ENCODE results near the gene ALDH1A3. TPM values are rescaled to one million over a fixed set of nuclear protein-coding genes. Genes with fewer than 3 reads are reported as not detected.

Gene ALDH1A3
- total RNA-seq, 1 donor from 2014 or later, result not detected

DNA sequence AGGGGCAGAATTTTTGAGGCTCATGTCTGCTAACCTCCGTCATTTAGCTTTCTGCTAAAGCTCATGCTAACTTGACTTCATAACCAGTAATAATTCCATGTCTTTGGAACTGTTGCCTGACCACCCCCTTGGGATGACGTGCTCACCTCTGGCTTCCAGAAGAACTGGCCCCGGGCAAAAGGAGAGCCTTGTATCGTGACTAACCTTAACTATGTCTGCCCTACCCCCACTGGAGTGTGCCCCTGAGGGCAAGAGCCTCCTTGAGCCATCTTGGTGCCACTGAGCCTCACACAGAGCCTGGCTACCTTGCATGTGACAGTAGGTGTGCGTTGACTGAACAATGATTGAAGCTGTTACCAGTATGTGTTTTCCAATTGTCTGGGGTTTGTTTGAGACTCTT lies 44.3 kb downstream of the ALDH1A3 start:
- intact Hi-C loops (cut with micrococcal nuclease), result loop anchor here (5.0 to 10.0 kb wide), 3 partner anchors 33 to 1419 kb away; no protein-coding TSS in a partner anchor
- Mint-ChIP-seq H3K9me3 (no peaks in the 10 kb centered on the region), H3K27me3 (no peaks in the 10 kb centered on the region), H3K4me1 (peaks cover 71% of the 10 kb centered on the region), H3K36me3 (ENCODE audit: low read depth) (peaks cover 28% of the 10 kb centered on the region), H3K4me3 (no peak overlapping the region), H3K27ac (peak overlapping the region; percentile 97)
- no peak for DNase-seq
- ChIA-PET POLR2A (no interaction called here), CTCF (interaction anchor here (0.9 to 15.6 kb wide), 2 partner anchors 9 to 81 kb away, joined by 3 to 543 read pairs; no protein-coding TSS in a partner anchor)
- TF ChIP-seq, protein P1, sequence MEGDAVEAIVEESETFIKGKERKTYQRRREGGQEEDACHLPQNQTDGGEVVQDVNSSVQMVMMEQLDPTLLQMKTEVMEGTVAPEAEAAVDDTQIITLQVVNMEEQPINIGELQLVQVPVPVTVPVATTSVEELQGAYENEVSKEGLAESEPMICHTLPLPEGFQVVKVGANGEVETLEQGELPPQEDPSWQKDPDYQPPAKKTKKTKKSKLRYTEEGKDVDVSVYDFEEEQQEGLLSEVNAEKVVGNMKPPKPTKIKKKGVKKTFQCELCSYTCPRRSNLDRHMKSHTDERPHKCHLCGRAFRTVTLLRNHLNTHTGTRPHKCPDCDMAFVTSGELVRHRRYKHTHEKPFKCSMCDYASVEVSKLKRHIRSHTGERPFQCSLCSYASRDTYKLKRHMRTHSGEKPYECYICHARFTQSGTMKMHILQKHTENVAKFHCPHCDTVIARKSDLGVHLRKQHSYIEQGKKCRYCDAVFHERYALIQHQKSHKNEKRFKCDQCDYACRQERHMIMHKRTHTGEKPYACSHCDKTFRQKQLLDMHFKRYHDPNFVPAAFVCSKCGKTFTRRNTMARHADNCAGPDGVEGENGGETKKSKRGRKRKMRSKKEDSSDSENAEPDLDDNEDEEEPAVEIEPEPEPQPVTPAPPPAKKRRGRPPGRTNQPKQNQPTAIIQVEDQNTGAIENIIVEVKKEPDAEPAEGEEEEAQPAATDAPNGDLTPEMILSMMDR (IDR thresholded peaks at IDR 0.05), result no peak
- ATAC-seq (ENCODE audit: low read depth), result no peak

DNA sequence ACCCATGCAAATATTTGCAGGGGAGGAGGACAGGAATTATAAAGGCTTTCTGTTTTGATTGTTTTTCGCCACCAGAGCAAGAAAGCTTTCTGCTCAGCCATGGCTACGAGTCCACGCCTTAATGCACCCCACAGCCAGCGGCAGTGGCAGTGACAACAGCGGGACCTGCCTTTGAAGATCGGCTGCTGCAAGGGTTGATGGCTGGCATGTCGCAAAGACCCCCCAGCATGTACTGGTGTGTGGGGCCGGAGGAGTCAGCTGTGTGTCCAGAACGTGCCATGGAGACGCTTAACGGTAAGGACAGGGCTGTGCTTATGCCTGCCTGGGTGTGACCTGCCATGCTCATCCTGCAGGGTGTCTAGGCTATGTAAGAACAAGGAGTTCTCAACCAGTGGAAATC lies 44.8 kb downstream of the ALDH1A3 start:
- ATAC-seq (ENCODE audit: low read depth), result no peak
- Mint-ChIP-seq H3K27me3 (no peaks in the 10 kb centered on the region), H3K9me3 (no peaks in the 10 kb centered on the region), H3K36me3 (ENCODE audit: low read depth) (peaks cover 33% of the 10 kb centered on the region), H3K27ac (peak overlapping the region; percentile 31), H3K4me3 (no peak overlapping the region), H3K4me1 (peaks cover 76% of the 10 kb centered on the region)
- intact Hi-C loops (cut with micrococcal nuclease), result loop anchor here (5.0 to 10.0 kb wide), 3 partner anchors 33 to 1420 kb away; no protein-coding TSS in a partner anchor
- CTCF ChIA-PET, result interaction anchor here (0.9 to 15.6 kb wide), 2 partner anchors 9 to 81 kb away, joined by 3 to 543 read pairs; no protein-coding TSS in a partner anchor
- DNase-seq, result no peak
- POLR2A ChIA-PET, result no interaction called here
- TF ChIP-seq, protein P1 (IDR thresholded peaks at IDR 0.05), result no peak

DNA sequence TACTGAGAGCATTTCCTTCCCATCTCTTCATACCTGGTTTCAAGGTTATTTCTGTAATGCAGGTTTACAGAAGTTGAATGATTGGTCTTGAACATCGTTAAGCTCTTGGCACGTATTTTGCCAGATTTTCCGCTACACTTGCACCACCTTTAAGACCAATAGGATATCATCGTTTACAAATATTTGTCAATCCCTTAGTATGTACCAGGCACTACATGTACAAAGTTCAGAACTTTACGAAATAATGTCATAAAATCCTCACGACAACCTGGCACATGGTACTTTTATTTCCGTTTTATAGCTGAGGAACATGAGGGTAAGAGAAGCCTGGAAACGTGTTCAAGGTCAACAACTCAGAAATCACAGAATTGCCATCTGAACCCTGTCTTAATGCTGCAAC lies 45.8 kb downstream of the ALDH1A3 start:
- peaks cover 77% of the 10 kb centered on the region for H3K4me1 Mint-ChIP-seq
- intact Hi-C loops (cut with micrococcal nuclease), result loop anchor here (10.0 kb wide), 2 partner anchors 209 to 1421 kb away; no protein-coding TSS in a partner anchor
- H3K27ac Mint-ChIP-seq, result peak overlapping the region; percentile 35
- ATAC-seq (ENCODE audit: low read depth) (no peak), DNase-seq (no peak)
- H3K27me3 Mint-ChIP-seq, result no peaks in the 10 kb centered on the region
- peaks cover 35% of the 10 kb centered on the region for H3K36me3 Mint-ChIP-seq (ENCODE audit: low read depth)
- POLR2A ChIA-PET, result interaction anchor here (1.0 kb wide), 1 partner anchor 322 kb away, joined by 3 read pairs; no protein-coding TSS in a partner anchor
- no peak overlapping the region for H3K4me3 Mint-ChIP-seq
- TF ChIP-seq, protein P1 (IDR thresholded peaks at IDR 0.05), result no peak
- H3K9me3 Mint-ChIP-seq, result no peaks in the 10 kb centered on the region
- CTCF ChIA-PET, result no interaction called here

- Mint-ChIP-seq H3K27ac (no peak overlapping the region), H3K4me3 (no peak overlapping the region), H3K27me3 (no peaks in the 10 kb centered on the region), H3K4me1 (peaks cover 75% of the 10 kb centered on the region), H3K36me3 (ENCODE audit: low read depth) (peaks cover 39% of the 10 kb centered on the region), H3K9me3 (no peaks in the 10 kb centered on the region)
- ChIA-PET CTCF (interaction anchor here (4.0 to 6.0 kb wide), 2 partner anchors 8 to 81 kb away, joined by 31 to 47 read pairs; partner anchors contain the start of gene LRRK1), POLR2A (interaction anchor here (0.8 to 1.7 kb wide), 6 partner anchors 7 to 813 kb away, joined by 3 to 12 read pairs (median 7); partner anchors contain the start of gene LRRK1)
- intact Hi-C loops (cut with micrococcal nuclease), result loop anchor here (10.0 kb wide), 2 partner anchors 209 to 1421 kb away; no protein-coding TSS in a partner anchor
- ATAC-seq (ENCODE audit: low read depth), result no peak
- DNase-seq, result no peak
- TF ChIP-seq, protein P1 (IDR thresholded peaks at IDR 0.05), result no peak
Measured at GRCh38 chr15:100926258-100926657, 46.6 kb downstream of the ALDH1A3 start.

GRCh38 chr15:100926971-100927756 lies 47.5 kb downstream of the ALDH1A3 start:
- intact Hi-C loops (cut with micrococcal nuclease), result loop anchor here (1.0 to 10.0 kb wide), 3 partner anchors 14 to 1422 kb away; no protein-coding TSS in a partner anchor
- Mint-ChIP-seq H3K27ac (peak overlapping the region; percentile 61), H3K4me3 (peak overlapping the region; percentile 49), H3K9me3 (no peaks in the 10 kb centered on the region), H3K36me3 (ENCODE audit: low read depth) (peaks cover 39% of the 10 kb centered on the region), H3K4me1 (peaks cover 75% of the 10 kb centered on the region), H3K27me3 (no peaks in the 10 kb centered on the region)
- POLR2A ChIA-PET, result interaction anchor here (0.7 to 1.7 kb wide), 7 partner anchors 8 to 813 kb away, joined by 3 to 12 read pairs (median 6); partner anchors contain the start of gene LRRK1
- ATAC-seq (ENCODE audit: low read depth) (peak; percentile 83), DNase-seq (peak; percentile 44)
- CTCF ChIA-PET, result interaction anchor here (0.5 to 6.0 kb wide), 5 partner anchors 9 to 819 kb away, joined by 3 to 47 read pairs (median 3); partner anchors contain the start of gene LRRK1
- TF ChIP-seq, protein P1 (IDR thresholded peaks at IDR 0.05), result no peak
